LNCaP clone FGC (cell line): ENCODE measurements around the gene FBN1.

Experiments
- DNase-seq: peaks from one replicate; pipeline ENCODE4 v3.0.0-alpha.2; 2011; ENCODE audit warnings: low read depth
- H3K4me3 ChIP-seq: 2 replicates; pipeline ENCODE4 v1.5.1; 2011; ENCODE audit warnings: mild to moderate bottlenecking, low read depth, low read length, control low read depth
- TF ChIP-seq, protein P1 (sequence below): IDR thresholded peaks from 2 replicates; pipeline ENCODE4 v1.5.1; 2012; ENCODE audit warnings: mild to moderate bottlenecking; ENCODE audit not compliant: control insufficient read depth, insufficient read depth; ENCODE audit errors: extremely low read depth

The FBN1 gene

DNA sequence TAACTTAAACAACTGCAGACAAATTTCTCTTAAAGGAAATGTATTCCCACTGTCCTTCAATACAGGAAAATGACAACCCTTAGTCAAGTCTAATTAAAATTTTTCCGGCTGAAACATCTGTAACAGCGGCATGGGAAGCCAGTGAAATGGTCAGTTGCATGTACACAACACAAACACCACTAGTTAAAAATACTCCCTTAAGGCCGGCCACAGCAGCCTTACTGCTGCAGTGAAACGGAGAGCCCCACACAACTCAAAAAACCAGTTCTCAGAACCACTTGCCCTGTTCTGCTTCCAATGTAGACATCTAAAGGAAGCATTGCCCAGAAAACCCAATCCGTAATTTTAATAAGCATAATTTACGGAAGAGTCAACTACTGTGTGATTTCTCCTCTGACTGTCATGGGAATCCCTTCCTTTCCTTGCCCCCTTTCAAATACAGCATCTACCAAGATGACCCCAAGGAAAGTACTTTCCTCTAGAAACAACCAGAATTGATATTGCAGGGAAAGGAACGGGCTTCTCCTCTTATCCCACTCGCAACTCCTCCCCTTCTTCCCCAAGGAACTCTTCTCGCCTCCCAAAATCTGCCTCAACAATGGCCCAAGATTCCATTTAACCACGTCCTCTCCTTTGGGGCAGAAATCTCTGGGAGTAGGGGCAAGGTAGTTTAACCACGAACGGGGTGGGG, 1.6 kb downstream of the FBN1 start:
- H3K4me3 ChIP-seq, result no peak overlapping the region
- no peak for DNase-seq

DNA sequence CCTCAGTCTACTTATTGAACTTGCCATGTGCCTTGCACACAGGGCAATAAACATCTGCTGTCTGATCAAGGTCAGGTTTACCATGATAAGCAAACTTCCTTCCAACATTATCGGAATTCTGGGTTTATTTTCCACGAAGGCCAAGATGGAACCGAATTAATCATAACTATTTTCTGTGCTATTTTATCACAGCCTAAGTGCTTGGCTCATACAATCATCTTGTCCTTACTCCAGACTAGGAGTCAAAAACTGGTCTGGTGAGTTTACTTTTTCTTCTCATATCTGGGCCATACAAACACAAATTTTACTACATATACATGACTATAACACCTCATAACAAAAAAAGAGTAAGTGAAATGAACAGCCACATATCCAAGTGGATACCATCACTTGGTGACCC, 2.3 kb downstream of the FBN1 start:
- peak; percentile 58 for DNase-seq
- no peak overlapping the region for H3K4me3 ChIP-seq
- TF ChIP-seq, protein P1, sequence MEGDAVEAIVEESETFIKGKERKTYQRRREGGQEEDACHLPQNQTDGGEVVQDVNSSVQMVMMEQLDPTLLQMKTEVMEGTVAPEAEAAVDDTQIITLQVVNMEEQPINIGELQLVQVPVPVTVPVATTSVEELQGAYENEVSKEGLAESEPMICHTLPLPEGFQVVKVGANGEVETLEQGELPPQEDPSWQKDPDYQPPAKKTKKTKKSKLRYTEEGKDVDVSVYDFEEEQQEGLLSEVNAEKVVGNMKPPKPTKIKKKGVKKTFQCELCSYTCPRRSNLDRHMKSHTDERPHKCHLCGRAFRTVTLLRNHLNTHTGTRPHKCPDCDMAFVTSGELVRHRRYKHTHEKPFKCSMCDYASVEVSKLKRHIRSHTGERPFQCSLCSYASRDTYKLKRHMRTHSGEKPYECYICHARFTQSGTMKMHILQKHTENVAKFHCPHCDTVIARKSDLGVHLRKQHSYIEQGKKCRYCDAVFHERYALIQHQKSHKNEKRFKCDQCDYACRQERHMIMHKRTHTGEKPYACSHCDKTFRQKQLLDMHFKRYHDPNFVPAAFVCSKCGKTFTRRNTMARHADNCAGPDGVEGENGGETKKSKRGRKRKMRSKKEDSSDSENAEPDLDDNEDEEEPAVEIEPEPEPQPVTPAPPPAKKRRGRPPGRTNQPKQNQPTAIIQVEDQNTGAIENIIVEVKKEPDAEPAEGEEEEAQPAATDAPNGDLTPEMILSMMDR, result no peak

More for the DNA sequence above, 1.6 kb downstream of the FBN1 start:
- TF ChIP-seq, protein P1, result no peak

DNA sequence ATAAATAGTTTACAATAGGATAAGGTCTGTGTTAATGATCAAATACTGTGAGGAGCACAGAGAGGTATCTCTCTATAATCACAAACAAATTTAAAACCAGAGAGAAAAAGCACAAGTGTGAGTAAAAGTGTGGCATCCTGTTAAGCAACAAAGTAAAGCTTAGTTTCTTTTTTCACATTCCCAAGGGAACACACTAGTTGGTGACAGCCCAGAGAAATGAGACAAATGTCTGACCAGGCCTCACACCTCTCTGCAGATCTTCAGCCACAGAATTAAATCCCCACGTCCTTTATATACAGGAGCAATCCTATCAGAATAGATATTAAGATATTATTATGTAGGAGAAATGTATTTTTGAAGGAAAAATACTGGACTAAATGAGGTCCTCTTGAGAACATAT, 2.7 kb downstream of the FBN1 start:
- no peak overlapping the region for H3K4me3 ChIP-seq
- TF ChIP-seq, protein P1, result no peak
- DNase-seq, result no peak

DNA sequence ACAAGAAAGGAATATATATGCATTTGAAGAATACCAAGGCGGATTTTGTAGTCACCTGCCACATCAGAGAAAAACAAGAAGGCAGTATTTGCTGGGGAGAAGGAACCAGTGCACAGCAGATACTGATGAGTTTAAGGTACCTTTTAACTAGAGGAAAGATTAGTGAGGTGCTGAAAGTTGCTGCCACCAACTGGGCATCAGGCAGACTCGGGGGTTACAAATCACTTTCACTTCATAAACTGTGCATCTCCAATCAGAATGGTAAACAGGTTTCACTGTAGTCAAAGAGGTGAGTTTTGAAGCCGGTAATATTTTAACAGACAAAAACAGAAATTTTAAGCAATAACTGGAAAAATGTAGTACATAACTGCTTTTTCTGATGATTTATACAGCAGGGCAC, 4.1 kb downstream of the FBN1 start:
- TF ChIP-seq, protein P1, result peak; percentile 63
- no peak overlapping the region for H3K4me3 ChIP-seq
- DNase-seq, result no peak

- no peak overlapping the region for H3K4me3 ChIP-seq
- TF ChIP-seq, protein P1, result no peak
Measured at GRCh38 chr15:48638963-48639362, 6.5 kb downstream of the FBN1 start.

GRCh38 chr15:48637639-48638038, 7.9 kb downstream of the FBN1 start:
- peak; percentile 63 for DNase-seq
- TF ChIP-seq, protein P1, result no peak
- no peak overlapping the region for H3K4me3 ChIP-seq

More at GRCh38 chr15:48638963-48639362, 6.5 kb downstream of the FBN1 start:
- no peak for DNase-seq

GRCh38 chr15:48636511-48636910, 9.0 kb downstream of the FBN1 start:
- TF ChIP-seq, protein P1, result no peak
- no peak for DNase-seq
- H3K4me3 ChIP-seq, result no peak overlapping the region
